OCI-LY1 (cell line): ENCODE data around the gene PLCG1.

Experiments used
- H2AFZ ChIP-seq: fragments of 200-600 bp; sonication (generic), shearing (Covaris generic); 2 replicates; pipeline ENCODE4 v1.6.0; 2014; ENCODE audit warnings: antibody characterized with exemption, mild to moderate bottlenecking, low read length
- H3F3A ChIP-seq: fragments of 200-600 bp; sonication (generic), shearing (Covaris generic); 2 replicates; pipeline ENCODE4 v1.6.0; 2014; ENCODE audit warnings: mild to moderate bottlenecking, antibody characterized with exemption, low read length, moderate library complexity; ENCODE audit not compliant: insufficient read depth
- H3K27ac ChIP-seq: fragments of 200-600 bp; sonication (generic); 2 replicates; pipeline ENCODE4 v1.5.1; 2014; ENCODE audit warnings: low read length, mixed run types, mild to moderate bottlenecking, low read depth; ENCODE audit not compliant: poor library complexity, severe bottlenecking
- H3K27me3 ChIP-seq: fragments of 200-600 bp; sonication (generic); 2 replicates; pipeline ENCODE4 v1.6.0; 2014; ENCODE audit warnings: antibody characterized with exemption, mild to moderate bottlenecking, low read length, moderate library complexity; ENCODE audit not compliant: insufficient read depth
- H3K36me3 ChIP-seq: fragments of 200-600 bp; sonication (generic); 2 replicates; pipeline ENCODE4 v1.6.1; 2014; ENCODE audit warnings: mild to moderate bottlenecking, antibody characterized with exemption, low read length, moderate library complexity, mixed read lengths; ENCODE audit not compliant: insufficient read depth
- H3K4me1 ChIP-seq: fragments of 200-600 bp; sonication (generic); 2 replicates; pipeline ENCODE4 v1.5.1; 2014; ENCODE audit warnings: mild to moderate bottlenecking, low read length, moderate library complexity; ENCODE audit not compliant: insufficient read depth, severe bottlenecking
- H3K4me2 ChIP-seq: fragments of 200-600 bp; sonication (generic), shearing (Covaris generic); 2 replicates; pipeline ENCODE4 v1.6.1; 2014; ENCODE audit warnings: low read length
- H3K4me3 ChIP-seq: fragments of 200-600 bp; sonication (generic); 2 replicates; pipeline ENCODE4 v1.5.1; 2014; ENCODE audit warnings: low read length, low read depth, mild to moderate bottlenecking, mixed read lengths; ENCODE audit not compliant: poor library complexity, severe bottlenecking
- H3K79me2 ChIP-seq: fragments of 200-600 bp; shearing (Covaris generic); 2 replicates; pipeline ENCODE4 v1.6.1; 2016; ENCODE audit warnings: mixed run types, low read length, mixed read lengths; ENCODE audit not compliant: insufficient read depth
- H3K9ac ChIP-seq: fragments of 200-600 bp; sonication (generic), shearing (Covaris generic); 2 replicates; pipeline ENCODE4 v1.6.1; 2014; ENCODE audit warnings: mild to moderate bottlenecking, low read length, mixed read lengths
- H3K9me2 ChIP-seq: fragments of 200-600 bp; sonication (generic), shearing (Covaris generic); 2 replicates; pipeline ENCODE4 v1.6.1; 2014; ENCODE audit warnings: low read depth, mild to moderate bottlenecking, low read length, mixed read lengths
- H3K9me3 ChIP-seq: fragments of 200-600 bp; shearing (Covaris generic); 2 replicates; pipeline ENCODE4 v1.6.1; 2014; ENCODE audit warnings: low read length, mixed read lengths
- H4K20me1 ChIP-seq: fragments of 200-600 bp; sonication (generic), shearing (Covaris generic); 2 replicates; pipeline ENCODE4 v1.6.0; 2016; ENCODE audit warnings: mild to moderate bottlenecking, low read length; ENCODE audit not compliant: insufficient read depth
- CTCF ChIP-seq: fragments of 200-600 bp; sonication (generic), shearing (Covaris generic); IDR thresholded peaks from 2 replicates; pipeline ENCODE4 v1.5.1; 2017; ENCODE audit warnings: mild to moderate bottlenecking, antibody characterized with exemption, low read length, moderate library complexity, mixed read lengths
- EZH2 ChIP-seq: fragments of 200-600 bp; sonication (generic), shearing (Covaris generic); IDR thresholded peaks from 2 replicates; pipeline ENCODE4 v1.8.0; 2017; ENCODE audit warnings: borderline replicate concordance, mixed run types, mild to moderate bottlenecking, antibody characterized with exemption, low read length, moderate library complexity, mixed read lengths

PLCG1 gene

DNA sequence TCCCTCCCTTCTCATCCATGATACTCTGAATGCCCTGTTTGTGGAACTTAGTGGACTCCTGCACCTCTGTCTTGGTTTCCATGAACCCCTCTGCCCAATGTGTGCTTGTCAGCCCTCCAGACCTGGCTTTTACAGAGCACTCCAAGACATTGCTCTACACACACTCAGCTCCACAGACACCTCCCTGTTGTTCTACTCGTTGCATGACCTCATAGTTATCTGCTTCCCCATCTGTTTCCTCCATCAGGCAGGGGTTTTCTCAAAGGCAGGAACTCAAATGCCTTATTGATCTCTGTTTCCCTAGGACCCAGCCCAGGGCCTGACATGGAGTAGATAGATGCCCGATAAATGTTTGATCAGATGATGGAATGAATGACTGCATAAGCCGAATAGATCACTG, 13.3 kb downstream of the PLCG1 start:
- Histone ChIP-seq H3K9me3 (no peaks in the 10 kb centered on the region), H3K9me2 (no peaks in the 10 kb centered on the region), H2AFZ (no peak overlapping the region), H3F3A (no peaks in the 10 kb centered on the region), H3K4me1 (peaks cover 39% of the 10 kb centered on the region), H3K9ac (no peak overlapping the region), H3K27ac (no peak overlapping the region), H4K20me1 (no peaks in the 10 kb centered on the region), H3K27me3 (no peaks in the 10 kb centered on the region), H3K4me3 (no peak overlapping the region), H3K79me2 (peaks cover under 1% of the 10 kb centered on the region; the same call in 1 of the 2 replicates), H3K4me2 (no peak overlapping the region), H3K36me3 (no peaks in the 10 kb centered on the region)
- TF ChIP-seq CTCF (no peak), EZH2 (no peak)

DNA sequence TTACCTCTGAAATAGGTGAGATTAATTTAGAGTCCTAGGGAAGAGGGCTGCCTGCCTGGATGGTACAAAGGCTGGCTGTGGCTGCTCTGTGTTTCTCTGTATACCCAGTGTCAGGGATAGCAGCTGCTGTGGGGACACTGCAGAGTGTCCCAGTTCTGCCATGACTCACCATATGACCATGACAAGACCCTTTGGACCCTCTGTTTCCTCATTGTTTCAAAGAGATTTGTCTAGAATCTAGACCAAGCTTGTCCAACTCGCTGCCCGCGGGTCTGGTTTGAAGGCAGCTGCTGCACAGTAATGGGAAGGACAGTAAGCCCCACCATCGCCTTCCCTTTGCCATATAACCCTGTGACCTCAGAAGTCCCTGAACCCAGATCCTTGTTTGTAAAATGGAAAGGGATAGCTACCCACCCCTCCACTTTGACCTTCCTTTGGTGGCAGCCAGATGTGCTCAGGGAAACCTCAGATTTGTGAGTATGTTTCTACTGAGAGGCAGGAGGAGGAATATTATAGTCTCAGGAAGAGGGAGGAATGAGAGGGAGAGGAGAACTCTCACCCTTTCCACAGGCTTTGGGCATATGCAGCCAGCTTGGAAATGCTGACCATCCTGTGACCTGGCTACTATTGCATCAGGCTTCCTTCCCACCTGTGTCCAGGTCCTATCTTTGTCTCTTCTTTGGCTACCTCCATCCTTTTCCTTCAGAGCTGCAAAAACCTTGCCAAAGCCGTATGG, 14.0 kb downstream of the PLCG1 start:
- Histone ChIP-seq H3F3A (no peaks in the 10 kb centered on the region), H4K20me1 (no peaks in the 10 kb centered on the region), H3K27me3 (no peaks in the 10 kb centered on the region), H3K9me3 (no peaks in the 10 kb centered on the region), H3K9me2 (no peaks in the 10 kb centered on the region), H3K4me2 (no peak overlapping the region), H3K36me3 (no peaks in the 10 kb centered on the region), H3K4me1 (peaks cover 33% of the 10 kb centered on the region), H3K79me2 (no peaks in the 10 kb centered on the region; the same call in 1 of the 2 replicates), H3K9ac (no peak overlapping the region), H2AFZ (no peak overlapping the region), H3K4me3 (no peak overlapping the region), H3K27ac (no peak overlapping the region)
- no peak for TF ChIP-seq EZH2
- no peak for TF ChIP-seq CTCF

DNA sequence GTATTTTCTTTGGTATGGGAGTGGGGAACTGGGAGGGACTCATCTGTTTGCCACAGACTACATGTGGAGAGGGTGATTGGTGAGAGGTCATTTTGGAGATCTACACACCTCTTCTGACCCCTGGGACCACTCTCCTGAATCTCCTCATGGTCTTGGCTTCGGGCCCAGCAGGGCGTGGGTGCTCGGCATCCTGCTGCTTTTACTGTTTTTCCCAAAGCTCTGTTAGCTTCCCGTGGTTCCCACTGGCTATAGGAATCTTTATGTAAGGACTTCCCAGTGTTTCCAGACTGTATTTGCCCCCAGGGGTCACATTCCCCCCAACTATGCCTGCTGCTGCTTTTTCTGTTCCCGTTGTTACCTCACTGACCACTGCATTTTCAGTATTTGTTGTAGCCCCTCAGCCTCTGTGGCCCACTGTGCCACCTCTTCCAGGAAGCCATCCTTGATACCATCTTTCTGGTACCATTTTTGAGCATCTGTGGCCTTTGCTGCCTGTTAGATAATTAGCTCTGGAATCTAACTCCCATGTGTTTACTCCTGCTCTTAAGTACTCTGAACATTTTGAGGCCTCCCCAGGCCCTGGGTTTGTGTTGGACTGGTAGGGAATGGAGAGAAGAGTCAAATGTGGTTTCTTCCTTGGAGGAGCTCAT, 14.9 kb downstream of the PLCG1 start:
- H3K9ac ChIP-seq, result no peak overlapping the region

More for the DNA sequence above, 14.9 kb downstream of the PLCG1 start:
- H2AFZ ChIP-seq, result no peak overlapping the region
- H3K4me1 ChIP-seq, result peaks cover 32% of the 10 kb centered on the region
- no peaks in the 10 kb centered on the region for H3K27me3 ChIP-seq
- H3F3A ChIP-seq, result no peaks in the 10 kb centered on the region
- H3K79me2 ChIP-seq, result no peaks in the 10 kb centered on the region; the same call in 1 of the 2 replicates
- H3K4me2 ChIP-seq, result no peak overlapping the region
- no peak for TF ChIP-seq EZH2
- TF ChIP-seq CTCF, result no peak
- H3K4me3 ChIP-seq, result no peak overlapping the region
- H3K9me2 ChIP-seq, result no peaks in the 10 kb centered on the region
- H3K36me3 ChIP-seq, result no peaks in the 10 kb centered on the region
- no peak overlapping the region for H3K27ac ChIP-seq
- H4K20me1 ChIP-seq, result no peaks in the 10 kb centered on the region
- no peaks in the 10 kb centered on the region for H3K9me3 ChIP-seq
